Activated T-cell treated with anti-CD3 and anti-CD28 coated beads for 4 hours (primary cell): ENCODE data around the gene GSC2.
"Not testable (repeated sequence)": the region's sequence is repeated elsewhere in the genome, so short reads cannot be mapped to it uniquely, and the experiment has no call there.

Experiments used
- DNase-seq: peaks from one replicate; pipeline ENCODE4 v3.0.0-alpha.2; 2020

GSC2 gene

GRCh38 chr22:19178065-19178656 is 28.1 kb upstream of the GSC2 start:
- DNase-seq = no peak

GRCh38 chr22:19177164-19178064 is 27.3 kb upstream of the GSC2 start:
- no peak for DNase-seq

- no peak for DNase-seq
Measured at GRCh38 chr22:19176732-19177131, 26.6 kb upstream of the GSC2 start.

GRCh38 chr22:19176175-19176643 is 26.1 kb upstream of the GSC2 start:
- no peak for DNase-seq

GRCh38 chr22:19175602-19176174 is 25.6 kb upstream of the GSC2 start:
- DNase-seq = no peak

DNA sequence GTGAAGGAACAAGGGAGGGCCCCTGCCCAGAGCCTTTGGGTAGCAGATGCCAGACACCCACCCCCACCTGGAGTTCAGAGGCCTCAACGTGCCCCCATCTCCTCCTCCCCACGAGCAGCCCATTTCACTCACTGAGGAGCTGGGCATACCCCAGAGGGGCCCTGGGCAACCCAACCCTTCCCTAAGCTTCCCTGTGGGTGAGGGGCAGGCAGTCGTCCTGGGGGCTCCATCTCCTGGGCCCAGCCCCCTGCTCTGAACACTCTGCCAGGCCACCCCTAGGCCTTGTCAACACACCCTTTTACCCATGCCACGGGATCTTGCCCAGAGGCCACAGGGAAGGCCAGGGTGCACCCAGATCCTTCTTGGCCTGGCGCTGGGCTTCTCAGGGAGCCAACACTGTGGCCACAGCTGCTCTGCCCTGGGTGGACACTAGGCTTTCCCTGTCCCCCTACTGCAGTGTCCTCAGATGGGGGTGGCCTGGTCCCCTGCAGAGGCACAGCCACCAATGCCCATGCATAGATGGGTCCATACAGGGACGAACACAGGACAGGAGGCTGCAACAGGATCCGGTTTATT is 25.0 kb upstream of the GSC2 start:
- no peak for DNase-seq

DNA sequence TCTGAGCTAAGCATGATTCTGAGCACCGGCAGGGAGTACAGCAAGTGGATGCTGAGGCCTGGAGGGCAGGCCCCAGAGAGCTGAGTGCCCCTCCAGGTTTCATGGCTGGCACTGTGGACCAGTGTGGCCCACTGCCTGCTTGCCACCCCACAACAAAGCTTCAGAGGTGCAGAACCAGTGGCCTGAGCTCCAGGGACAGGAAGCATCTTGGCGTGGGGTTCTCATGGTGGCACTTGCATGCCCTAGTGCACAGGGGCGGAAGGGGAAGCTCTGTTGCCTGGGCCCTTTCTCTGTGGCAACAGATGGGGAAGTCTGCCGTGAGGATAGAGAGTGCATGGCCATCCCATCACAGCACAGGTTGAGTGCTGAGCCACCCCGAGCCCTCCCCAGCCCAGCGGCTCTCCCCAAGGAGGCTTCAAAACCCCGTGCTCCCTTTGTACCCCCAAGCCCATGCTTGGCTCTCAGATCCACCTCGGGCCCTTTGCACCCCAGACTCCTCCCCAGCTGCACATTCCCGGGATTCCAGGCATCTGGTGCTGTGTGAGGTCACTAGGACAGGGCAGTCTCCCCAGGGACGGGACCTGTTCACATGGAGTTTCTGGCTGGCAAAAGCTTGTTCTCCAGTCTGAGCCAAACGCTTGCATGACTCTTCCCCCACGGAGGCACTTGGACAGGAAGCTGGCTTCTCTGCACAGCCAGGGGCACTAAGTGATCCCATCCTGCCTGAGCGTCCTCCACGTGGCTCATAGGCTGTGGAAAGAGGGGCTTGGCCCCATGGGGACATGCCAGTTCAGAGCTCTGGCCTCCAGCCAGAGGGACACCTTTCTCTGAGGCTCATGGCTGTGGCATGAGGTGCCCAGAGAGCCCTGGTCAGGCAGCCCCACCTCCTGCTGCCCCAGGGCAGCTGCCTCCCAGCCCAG is 24.3 kb upstream of the GSC2 start:
- no peak for DNase-seq

DNA sequence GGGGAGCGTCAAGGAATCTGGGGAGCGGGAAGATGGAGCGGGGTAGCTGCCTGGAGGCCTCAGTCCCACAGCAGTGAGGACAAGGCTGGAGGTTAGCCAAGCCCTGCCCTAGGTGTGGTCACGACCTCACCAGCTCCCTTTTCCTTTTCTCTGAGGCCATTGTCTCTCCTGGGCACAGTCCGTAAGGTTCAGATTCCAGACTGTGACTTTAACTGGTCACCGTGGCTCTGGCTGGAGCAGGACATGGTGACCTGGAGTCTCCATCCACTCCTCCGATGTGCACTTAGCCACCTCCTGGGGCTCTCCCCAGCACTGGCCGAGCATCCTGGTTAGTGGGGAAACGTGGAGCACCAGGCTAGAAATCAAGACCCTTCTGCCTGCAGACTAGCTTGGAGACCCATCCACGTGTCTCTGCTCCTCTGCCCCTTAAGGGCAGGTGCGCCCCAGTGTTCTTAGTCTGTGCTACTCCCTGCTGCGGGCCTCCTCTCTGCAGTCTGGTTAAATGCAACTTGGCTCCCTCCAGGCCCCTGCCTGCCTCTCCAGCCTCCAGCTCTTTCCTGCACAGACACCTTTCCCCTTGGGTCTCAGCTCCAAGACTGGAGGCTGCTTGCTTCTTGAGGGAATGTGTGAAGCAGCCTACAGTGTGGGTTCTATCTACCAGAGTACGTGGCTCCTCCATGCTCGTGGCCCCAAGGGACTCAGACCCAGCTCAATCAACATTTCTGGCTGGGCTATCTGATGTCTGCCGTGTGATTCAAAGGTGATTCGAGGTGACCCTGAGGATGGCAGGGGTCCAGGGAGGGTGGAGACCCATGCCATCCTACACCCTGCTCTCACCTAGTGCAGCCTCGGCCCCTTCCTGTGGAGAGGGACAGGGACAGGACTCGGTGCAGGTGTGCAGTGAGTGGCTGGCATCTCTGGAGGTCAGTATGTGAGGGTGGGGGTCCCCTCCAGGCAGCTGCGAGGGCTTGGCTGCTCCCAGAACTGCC is 23.2 kb upstream of the GSC2 start:
- no peak for DNase-seq

DNA sequence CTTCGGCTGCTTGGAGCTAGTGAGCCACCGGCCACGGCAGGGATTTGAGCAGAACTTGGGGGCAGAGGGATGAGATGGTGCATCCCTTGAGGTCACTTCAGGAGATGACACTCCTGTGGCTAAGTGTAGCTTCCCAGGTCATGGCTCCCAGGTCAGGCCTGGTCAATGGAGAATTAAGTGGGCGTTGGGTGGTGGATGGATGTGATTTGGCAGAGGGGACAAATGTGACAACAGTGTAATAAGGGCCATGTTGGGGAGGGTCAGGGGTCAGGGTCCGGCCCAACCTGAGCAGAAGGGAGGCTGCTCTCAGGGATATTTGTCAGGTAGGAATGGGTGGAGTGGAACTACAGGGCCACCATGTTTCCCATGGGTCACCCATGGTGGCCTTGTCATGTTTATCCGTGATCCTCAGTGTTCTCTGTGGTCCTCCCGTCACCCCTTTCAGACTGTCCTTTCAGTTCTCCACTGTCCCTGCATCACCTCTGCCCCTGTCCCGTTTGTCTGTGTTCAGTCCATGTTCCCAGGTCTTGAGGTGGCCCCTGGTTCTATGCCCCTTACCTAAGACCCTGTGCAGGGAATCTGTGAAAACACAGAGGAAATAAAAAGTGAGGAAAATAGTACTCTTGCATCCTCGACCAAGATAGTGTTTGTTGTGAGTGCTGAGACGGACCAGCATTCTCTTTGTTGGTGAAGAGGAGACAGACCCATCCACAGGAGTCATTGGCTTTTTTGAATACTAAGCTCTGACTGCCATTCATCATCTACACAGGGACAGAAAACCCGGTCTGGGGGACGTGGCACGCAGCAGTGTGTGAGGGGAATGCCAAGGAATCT is 22.3 kb upstream of the GSC2 start:
- DNase-seq = no peak

GRCh38 chr22:19169947-19170318 is 19.8 kb upstream of the GSC2 start:
- DNase-seq = no peak

- no peak for DNase-seq
Measured at GRCh38 chr22:19169002-19169946, 19.2 kb upstream of the GSC2 start.

DNA sequence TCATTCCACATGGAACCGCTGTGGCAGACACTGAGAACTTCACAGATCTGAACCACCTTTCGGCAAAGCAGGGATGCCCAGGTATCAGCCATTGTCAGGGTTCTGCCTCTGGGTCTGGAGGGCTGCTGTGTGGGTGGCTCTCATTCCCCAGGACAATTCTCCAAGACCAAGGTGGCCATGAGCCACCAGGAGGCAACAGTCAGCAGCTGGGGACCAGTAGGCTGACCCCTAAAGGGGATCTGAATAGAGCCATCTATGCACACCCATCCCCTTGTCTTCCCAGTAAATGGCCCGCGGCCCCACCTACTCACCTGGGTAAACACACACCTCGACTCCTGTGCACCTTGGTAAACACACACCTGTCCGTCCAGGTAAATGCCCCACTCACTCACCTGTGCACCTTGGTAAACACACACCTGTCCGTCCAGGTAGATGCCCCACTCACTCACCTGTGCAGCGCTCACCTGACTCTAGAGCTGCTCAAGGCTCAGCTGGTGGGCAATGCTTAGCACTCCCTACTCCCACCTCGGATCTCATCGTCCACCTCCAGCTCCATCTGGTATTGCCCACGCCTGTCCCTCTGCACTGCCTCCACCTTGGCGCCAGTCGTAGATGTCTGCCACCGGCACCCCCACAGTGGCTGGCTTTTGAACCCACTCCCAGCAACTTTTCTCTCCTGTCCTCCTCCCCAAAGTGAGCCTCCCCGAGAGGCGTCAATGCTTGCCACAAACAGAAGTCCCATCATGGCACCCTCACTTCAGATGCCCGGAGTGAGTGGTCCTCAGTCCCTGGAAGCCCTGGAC is 18.2 kb upstream of the GSC2 start:
- DNase-seq = no peak

DNA sequence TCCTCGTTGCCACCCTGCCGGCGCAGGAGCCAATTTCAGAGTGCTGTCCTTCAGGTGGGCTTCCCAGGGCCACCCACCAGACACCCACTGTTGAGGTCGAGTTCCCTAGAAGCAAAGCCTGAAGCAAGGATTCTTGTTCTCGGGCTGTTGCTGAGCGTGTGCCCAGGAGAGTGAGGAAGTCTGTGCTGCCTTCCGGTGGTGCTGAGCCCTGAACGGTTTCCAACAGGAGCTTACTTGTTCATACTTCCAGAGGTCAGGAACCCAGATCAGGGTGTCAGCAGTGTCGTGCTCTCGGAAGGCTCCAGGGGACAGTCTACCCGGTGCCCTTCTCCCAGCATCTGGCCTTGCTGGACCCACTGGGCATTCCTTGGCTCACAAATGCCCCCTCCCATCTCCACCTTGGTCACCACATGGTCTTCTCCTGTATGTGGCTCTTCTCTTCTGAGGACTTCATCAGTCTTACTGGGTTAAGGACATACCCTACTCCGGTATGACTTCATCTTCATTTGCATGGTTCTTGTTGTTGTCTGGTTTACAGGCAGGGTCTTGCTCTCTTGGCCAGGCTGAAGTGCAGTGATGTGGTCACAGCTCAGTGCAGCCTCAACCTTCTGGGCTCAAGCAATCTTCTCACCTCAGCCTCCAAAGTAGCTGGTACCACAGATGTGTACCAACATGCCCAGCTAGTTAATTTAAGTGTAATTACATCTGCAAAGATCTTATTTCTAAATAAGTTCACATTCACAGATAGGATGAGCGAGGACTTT is 17.2 kb upstream of the GSC2 start:
- no peak for DNase-seq

- DNase-seq = no peak
Measured at GRCh38 chr22:19166421-19166820, 16.3 kb upstream of the GSC2 start.

DNA sequence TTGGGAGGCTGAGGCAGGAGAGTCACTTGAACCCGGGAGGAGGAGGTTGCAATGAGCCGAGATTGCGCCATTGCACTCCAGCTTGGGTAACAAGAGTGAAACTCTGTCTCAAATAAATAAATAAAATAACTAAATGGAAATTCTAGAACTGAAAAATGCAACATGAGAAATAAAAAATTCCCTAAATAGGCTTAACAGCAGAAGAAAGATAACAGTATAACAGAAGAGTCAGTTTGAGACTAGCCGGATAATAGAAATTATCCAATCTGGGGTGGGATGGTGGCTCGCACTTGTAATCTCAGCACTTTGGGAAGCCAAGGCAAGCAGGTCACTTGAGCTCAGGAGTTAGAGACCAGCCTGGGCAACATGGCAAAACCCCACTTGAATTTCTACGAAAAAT is 14.3 kb upstream of the GSC2 start:
- DNase-seq = no peak

DNA sequence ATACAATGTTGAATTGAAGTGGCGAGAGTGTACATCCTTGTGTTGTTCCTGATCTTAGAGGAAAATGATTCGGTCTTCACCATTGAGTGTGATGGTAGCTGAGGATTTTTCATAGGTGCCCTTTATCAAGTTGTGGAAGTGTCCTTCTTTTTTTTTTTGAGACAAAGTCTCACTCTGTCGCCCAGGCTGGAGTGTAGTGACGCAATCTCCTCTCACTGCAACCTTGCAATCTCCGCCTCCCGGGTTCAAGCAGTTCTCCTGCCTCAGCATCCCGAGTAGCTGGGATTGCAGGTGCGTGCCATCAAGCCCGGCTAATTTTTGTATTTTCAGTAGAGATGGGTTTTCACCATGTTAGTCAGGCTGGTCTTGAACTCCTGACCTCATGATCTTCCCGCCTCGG is 8.6 kb upstream of the GSC2 start:
- not testable (repeated sequence) for DNase-seq

GRCh38 chr22:19156109-19156508 is 6.0 kb upstream of the GSC2 start:
- DNase-seq = not testable (repeated sequence)
